Transverse colon (tissue), 4 donors: Measurements from ENCODE around the gene ADGRB3.

Experiments
- POLR2A ChIP-seq: fragments of 450-650 bp; IDR thresholded peaks from one replicate; pipeline ENCODE4 v1.6.1; 2016; ENCODE audit warnings: antibody characterized with exemption, mild to moderate bottlenecking, moderate library complexity
- POLR2AphosphoS5 ChIP-seq, 3 donors: sonication (generic); formaldehyde crosslinking; IDR thresholded peaks; one replicate each; pipeline ENCODE4 v1.6.1; 2016; ENCODE audit warnings: antibody characterized with exemption in 3 of 3
- TF ChIP-seq, protein P1 (sequence below), 5 experiments: fragments of 200-600 bp in 3 of 5; fragments of 450-650 bp in 2 of 5; sonication (generic) in 3 of 5; IDR thresholded peaks; 1 replicate in 2 of 5; 2 replicates in 3 of 5; pipeline ENCODE4 v1.5.1; 2016 to 2017; ENCODE audit warnings: antibody characterized with exemption in 5 of 5, inconsistent platforms in 3 of 5, mild to moderate bottlenecking in 2 of 5, moderate library complexity in 1 of 5

DNA sequence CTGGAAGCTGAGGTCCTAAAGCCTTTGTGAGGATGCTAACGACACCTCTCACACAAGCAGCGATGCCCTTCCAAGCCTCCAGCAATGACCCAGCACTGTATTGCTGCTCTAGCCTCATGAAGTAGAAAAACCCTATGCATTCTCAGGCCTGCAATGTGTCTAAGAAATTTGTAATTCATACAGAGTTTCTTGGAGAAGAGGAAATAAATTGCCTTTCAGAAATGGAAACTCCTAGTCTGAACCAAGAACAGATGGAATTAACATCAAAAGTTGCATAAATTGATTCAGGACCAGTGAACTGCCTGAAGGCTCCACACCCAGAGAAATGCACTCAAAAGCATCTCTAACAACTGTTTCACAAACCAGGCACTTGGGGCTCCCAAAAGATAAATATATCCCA, 353.6 kb downstream of the ADGRB3 start:
- TF ChIP-seq POLR2AphosphoS5 (IDR thresholded peaks at IDR 0.05) (no peak), POLR2A (no peak)
- TF ChIP-seq, protein P1, sequence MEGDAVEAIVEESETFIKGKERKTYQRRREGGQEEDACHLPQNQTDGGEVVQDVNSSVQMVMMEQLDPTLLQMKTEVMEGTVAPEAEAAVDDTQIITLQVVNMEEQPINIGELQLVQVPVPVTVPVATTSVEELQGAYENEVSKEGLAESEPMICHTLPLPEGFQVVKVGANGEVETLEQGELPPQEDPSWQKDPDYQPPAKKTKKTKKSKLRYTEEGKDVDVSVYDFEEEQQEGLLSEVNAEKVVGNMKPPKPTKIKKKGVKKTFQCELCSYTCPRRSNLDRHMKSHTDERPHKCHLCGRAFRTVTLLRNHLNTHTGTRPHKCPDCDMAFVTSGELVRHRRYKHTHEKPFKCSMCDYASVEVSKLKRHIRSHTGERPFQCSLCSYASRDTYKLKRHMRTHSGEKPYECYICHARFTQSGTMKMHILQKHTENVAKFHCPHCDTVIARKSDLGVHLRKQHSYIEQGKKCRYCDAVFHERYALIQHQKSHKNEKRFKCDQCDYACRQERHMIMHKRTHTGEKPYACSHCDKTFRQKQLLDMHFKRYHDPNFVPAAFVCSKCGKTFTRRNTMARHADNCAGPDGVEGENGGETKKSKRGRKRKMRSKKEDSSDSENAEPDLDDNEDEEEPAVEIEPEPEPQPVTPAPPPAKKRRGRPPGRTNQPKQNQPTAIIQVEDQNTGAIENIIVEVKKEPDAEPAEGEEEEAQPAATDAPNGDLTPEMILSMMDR (IDR thresholded peaks at IDR 0.05) = no peak
